Measurements from ENCODE around the gene VAPA.

DNA sequence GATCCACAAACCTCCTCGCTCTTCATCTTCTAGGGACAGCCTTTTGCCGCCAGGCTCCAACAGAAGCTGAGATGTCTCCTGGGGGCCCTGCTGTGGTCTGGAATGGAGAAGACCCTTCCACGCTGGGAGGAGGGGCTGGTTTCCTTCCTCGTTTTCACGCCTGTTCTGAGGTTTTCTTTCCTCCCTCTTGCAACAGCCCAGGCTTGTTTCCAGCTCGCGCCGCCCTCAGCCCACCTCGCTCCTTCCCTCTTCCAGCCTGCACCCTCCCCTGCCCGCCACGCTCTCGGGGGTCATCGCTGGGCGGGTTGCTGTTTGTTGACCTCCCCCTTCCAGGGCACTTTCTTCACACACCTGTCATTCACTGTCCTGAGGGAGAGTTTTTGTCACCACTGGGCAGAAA is 55.4 kb downstream of the VAPA start:
- TF ChIP-seq POLR2AphosphoS5 (IDR thresholded peaks at IDR 0.05; ENCODE audit: insufficient read depth in 1 of 2, low read depth in 1 of 2): no peak
- TF ChIP-seq, protein P1, sequence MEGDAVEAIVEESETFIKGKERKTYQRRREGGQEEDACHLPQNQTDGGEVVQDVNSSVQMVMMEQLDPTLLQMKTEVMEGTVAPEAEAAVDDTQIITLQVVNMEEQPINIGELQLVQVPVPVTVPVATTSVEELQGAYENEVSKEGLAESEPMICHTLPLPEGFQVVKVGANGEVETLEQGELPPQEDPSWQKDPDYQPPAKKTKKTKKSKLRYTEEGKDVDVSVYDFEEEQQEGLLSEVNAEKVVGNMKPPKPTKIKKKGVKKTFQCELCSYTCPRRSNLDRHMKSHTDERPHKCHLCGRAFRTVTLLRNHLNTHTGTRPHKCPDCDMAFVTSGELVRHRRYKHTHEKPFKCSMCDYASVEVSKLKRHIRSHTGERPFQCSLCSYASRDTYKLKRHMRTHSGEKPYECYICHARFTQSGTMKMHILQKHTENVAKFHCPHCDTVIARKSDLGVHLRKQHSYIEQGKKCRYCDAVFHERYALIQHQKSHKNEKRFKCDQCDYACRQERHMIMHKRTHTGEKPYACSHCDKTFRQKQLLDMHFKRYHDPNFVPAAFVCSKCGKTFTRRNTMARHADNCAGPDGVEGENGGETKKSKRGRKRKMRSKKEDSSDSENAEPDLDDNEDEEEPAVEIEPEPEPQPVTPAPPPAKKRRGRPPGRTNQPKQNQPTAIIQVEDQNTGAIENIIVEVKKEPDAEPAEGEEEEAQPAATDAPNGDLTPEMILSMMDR (IDR thresholded peaks at IDR 0.05): no peak
- no peak for TF ChIP-seq POLR2A (IDR thresholded peaks at IDR 0.05)

All from vagina (tissue), 2 donors.